Measurements from ENCODE around the gene ANKRD13B. TPM values are rescaled to one million over a fixed set of nuclear protein-coding genes. Genes with fewer than 3 reads are reported as not detected.
"Not testable (repeated sequence)": the region's sequence is repeated elsewhere in the genome, so short reads cannot be mapped to it uniquely, and the experiment has no call there.

Gene ANKRD13B
- total RNA-seq, 1 donor from 2014 or later, result 24.5 TPM

- H3K36me3 Mint-ChIP-seq (ENCODE audit: low read depth), result peaks cover 5% of the 10 kb centered on the region
- H3K27ac Mint-ChIP-seq (ENCODE audit: unreplicated experiment), result peak overlapping the region; percentile 75
- peaks cover 35% of the 10 kb centered on the region for H3K4me1 Mint-ChIP-seq (ENCODE audit: low read depth)
- no peak overlapping the region for H3K4me3 Mint-ChIP-seq (ENCODE audit: unreplicated experiment)
- no peak for DNase-seq (ENCODE audit: low spot score)
- no peaks in the 10 kb centered on the region for H3K27me3 Mint-ChIP-seq (ENCODE audit: low read depth)
- H3K9me3 Mint-ChIP-seq (ENCODE audit: low read depth), result no peaks in the 10 kb centered on the region
- TF ChIP-seq CTCF (IDR thresholded peaks at IDR 0.05), result no peak
Observed at GRCh38 chr17:29645515-29646051, 52.7 kb downstream of the ANKRD13B start.

- DNase-seq (ENCODE audit: low spot score), result no peak
- Mint-ChIP-seq H3K27me3 (ENCODE audit: low read depth) (no peaks in the 10 kb centered on the region), H3K27ac (ENCODE audit: unreplicated experiment) (no peak overlapping the region), H3K36me3 (ENCODE audit: low read depth) (peaks cover 5% of the 10 kb centered on the region), H3K4me3 (ENCODE audit: unreplicated experiment) (no peak overlapping the region), H3K4me1 (ENCODE audit: low read depth) (peaks cover 18% of the 10 kb centered on the region), H3K9me3 (ENCODE audit: low read depth) (no peaks in the 10 kb centered on the region)
- TF ChIP-seq CTCF (IDR thresholded peaks at IDR 0.05), result no peak
Observed at GRCh38 chr17:29648005-29648404, 55.1 kb downstream of the ANKRD13B start.

- no peak for TF ChIP-seq CTCF (IDR thresholded peaks at IDR 0.05)
- no peaks in the 10 kb centered on the region for H3K9me3 Mint-ChIP-seq (ENCODE audit: low read depth)
- H3K27me3 Mint-ChIP-seq (ENCODE audit: low read depth), result no peaks in the 10 kb centered on the region
- H3K36me3 Mint-ChIP-seq (ENCODE audit: low read depth), result peaks cover 5% of the 10 kb centered on the region
- no peak overlapping the region for H3K27ac Mint-ChIP-seq (ENCODE audit: unreplicated experiment)
- DNase-seq (ENCODE audit: low spot score), result no peak
- H3K4me1 Mint-ChIP-seq (ENCODE audit: low read depth), result peaks cover 16% of the 10 kb centered on the region
- H3K4me3 Mint-ChIP-seq (ENCODE audit: unreplicated experiment), result no peak overlapping the region
Observed at GRCh38 chr17:29649359-29649758, 56.4 kb downstream of the ANKRD13B start.

GRCh38 chr17:29650396-29650795 is 57.5 kb downstream of the ANKRD13B start:
- no peak for TF ChIP-seq CTCF (IDR thresholded peaks at IDR 0.05)
- Mint-ChIP-seq H3K4me1 (ENCODE audit: low read depth) (peaks cover 8% of the 10 kb centered on the region), H3K27ac (ENCODE audit: unreplicated experiment) (no peak overlapping the region), H3K36me3 (ENCODE audit: low read depth) (peaks cover 6% of the 10 kb centered on the region), H3K9me3 (ENCODE audit: low read depth) (no peaks in the 10 kb centered on the region), H3K4me3 (ENCODE audit: unreplicated experiment) (no peak overlapping the region), H3K27me3 (ENCODE audit: low read depth) (no peaks in the 10 kb centered on the region)
- no peak for DNase-seq (ENCODE audit: low spot score)

- H3K36me3 Mint-ChIP-seq (ENCODE audit: low read depth), result peaks cover 14% of the 10 kb centered on the region
- DNase-seq (ENCODE audit: low spot score); H3K27ac Mint-ChIP-seq (ENCODE audit: unreplicated experiment); H3K4me1 Mint-ChIP-seq (ENCODE audit: low read depth); H3K27me3 Mint-ChIP-seq (ENCODE audit: low read depth); H3K4me3 Mint-ChIP-seq (ENCODE audit: unreplicated experiment); H3K9me3 Mint-ChIP-seq (ENCODE audit: low read depth): not testable (repeated sequence)
Observed at GRCh38 chr17:29651913-29652312, 59.0 kb downstream of the ANKRD13B start.

- Mint-ChIP-seq H3K36me3 (ENCODE audit: low read depth) (peaks cover 14% of the 10 kb centered on the region), H3K4me3 (ENCODE audit: unreplicated experiment) (no peak overlapping the region), H3K27ac (ENCODE audit: unreplicated experiment) (no peak overlapping the region), H3K27me3 (ENCODE audit: low read depth) (no peaks in the 10 kb centered on the region), H3K9me3 (ENCODE audit: low read depth) (no peaks in the 10 kb centered on the region), H3K4me1 (ENCODE audit: low read depth) (no peaks in the 10 kb centered on the region)
- DNase-seq (ENCODE audit: low spot score), result no peak
- TF ChIP-seq CTCF (IDR thresholded peaks at IDR 0.05), result no peak
Observed at GRCh38 chr17:29652976-29653375, 60.0 kb downstream of the ANKRD13B start.
